BLaER1 treated with 17β-estradiol and CSF1 and Interleukin-3, amounts not matched to agents 10 nM and 100 nM (cell line): ENCODE measurements around the gene IFITM5.
A peak's percentile ranks its signal among the peaks of the same experiment; 100 is the strongest.

Experiments
- H3K27ac ChIP-seq, 11 experiments: shearing (Covaris generic); formaldehyde crosslinking; 2 replicates each; pipeline ENCODE4 v1.8.1; 2022
- H3K27me3 ChIP-seq, 11 experiments: shearing (Covaris generic); formaldehyde crosslinking; 2 replicates each; pipeline ENCODE4 v1.8.1; 2022
- H3K36me3 ChIP-seq, 11 experiments: shearing (Covaris generic); formaldehyde crosslinking; 2 replicates each; pipeline ENCODE4 v1.8.1; 2022
- H3K4me1 ChIP-seq, 10 experiments: shearing (Covaris generic); formaldehyde crosslinking; 2 replicates each; pipeline ENCODE4 v1.8.1; 2022
- H3K4me2 ChIP-seq, 11 experiments: shearing (Covaris generic); formaldehyde crosslinking; 2 replicates each; pipeline ENCODE4 v1.8.1; 2022
- H3K4me3 ChIP-seq, 10 experiments: shearing (Covaris generic); formaldehyde crosslinking; 2 replicates each; pipeline ENCODE4 v1.8.1; 2022
- H3K9ac ChIP-seq, 11 experiments: shearing (Covaris generic); formaldehyde crosslinking; 2 replicates each; pipeline ENCODE4 v1.8.1; 2022
- H3K9me3 ChIP-seq, 11 experiments: shearing (Covaris generic); formaldehyde crosslinking; replicated peaks in 1 of 11; 2 replicates each; pipeline ENCODE4 v1.8.1; 2022
- H4K20me1 ChIP-seq, 11 experiments: shearing (Covaris generic); formaldehyde crosslinking; 2 replicates each; pipeline ENCODE4 v1.8.1; 2022
- Cebpa-rat ChIP-seq, 11 experiments: shearing (Covaris generic); IDR thresholded peaks; 2 replicates each; pipeline ENCODE4 v1.8.1; 2022

The IFITM5 gene

GRCh38 chr11:285021-285893 is 14.1 kb downstream of the IFITM5 start:
- Histone ChIP-seq H3K4me3 (no peak overlapping the region), H3K27me3 (peaks cover 77 to 86% (median 85%) of the 10 kb centered on the region in 11 experiments), H3K27ac (no peak overlapping the region), H3K4me2 (no peak overlapping the region), H3K9me3 (peaks cover 0 to 8% (median 5%) of the 10 kb centered on the region in 11 experiments; a peak in 11 of 22 replicates), H3K4me1 (peaks cover 41 to 53% (median 50%) of the 10 kb centered on the region in 10 experiments), H3K9ac (peak overlapping the region in 1 of 11 experiments; percentile 15; a peak in 1 of 22 replicates), H4K20me1 (peaks cover 0 to 34% (median 11%) of the 10 kb centered on the region in 11 experiments; a peak in 11 of 22 replicates), H3K36me3 (no peaks in the 10 kb centered on the region)
- no peak for TF ChIP-seq Cebpa-rat (IDR thresholded peaks at IDR 0.05)

- Histone ChIP-seq H4K20me1 (peaks cover 0 to 37% (median 11%) of the 10 kb centered on the region in 11 experiments; a peak in 11 of 22 replicates), H3K4me3 (no peak overlapping the region), H3K4me1 (peaks cover 41 to 53% (median 50%) of the 10 kb centered on the region in 10 experiments), H3K36me3 (no peaks in the 10 kb centered on the region), H3K27ac (no peak overlapping the region), H3K4me2 (no peak overlapping the region), H3K9ac (no peak overlapping the region), H3K27me3 (peaks cover 86 to 95% (median 94%) of the 10 kb centered on the region in 11 experiments), H3K9me3 (peaks cover 0 to 17% (median 6%) of the 10 kb centered on the region in 11 experiments; a peak in 12 of 22 replicates)
- TF ChIP-seq Cebpa-rat (IDR thresholded peaks at IDR 0.05): no peak
These were observed 15.0 kb downstream of the IFITM5 start for GRCh38 chr11:284105-285020.

DNA sequence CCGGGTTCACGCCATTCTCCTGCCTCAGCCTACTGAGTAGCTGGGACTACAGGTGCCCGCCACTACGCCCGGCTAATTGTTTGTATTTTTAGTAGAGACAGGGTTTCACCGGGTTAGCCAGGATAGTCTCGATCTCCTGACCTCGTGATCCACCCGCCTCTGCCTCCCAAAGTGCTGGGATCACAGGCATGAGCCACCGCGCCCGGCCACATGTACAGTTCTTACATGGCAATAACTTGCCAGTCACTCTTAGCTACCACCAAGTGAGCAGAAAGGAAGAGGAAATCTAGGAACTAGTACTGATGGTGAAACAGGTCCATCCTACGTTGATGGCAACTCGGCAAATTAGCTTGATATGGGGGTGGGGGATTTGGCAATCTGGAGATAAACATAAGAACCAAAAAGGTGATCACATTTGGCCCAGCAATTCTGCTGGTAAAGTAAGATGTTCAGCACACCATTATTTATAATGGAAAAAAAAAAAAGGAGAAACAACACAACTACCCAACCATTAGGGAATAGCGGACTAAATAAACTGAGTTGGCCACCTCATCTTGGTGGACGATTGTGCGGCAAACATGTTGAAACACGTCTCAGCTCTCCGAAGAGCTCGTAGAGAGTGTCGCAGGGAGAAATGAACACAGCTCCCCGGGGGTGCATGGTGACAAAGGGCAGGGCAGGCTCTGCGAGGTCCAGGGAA is 15.8 kb downstream of the IFITM5 start:
- H4K20me1 ChIP-seq: peaks cover 0 to 37% (median 11%) of the 10 kb centered on the region in 11 experiments; a peak in 11 of 22 replicates

GRCh38 chr11:282630-283360 is 16.5 kb downstream of the IFITM5 start:
- Histone ChIP-seq H3K27ac (no peak overlapping the region), H3K4me2 (peak overlapping the region in 6 of 11 experiments; percentile 11 to 82 (median 38); a peak in 7 of 22 replicates), H3K4me1 (peaks cover 43 to 57% (median 49%) of the 10 kb centered on the region in 10 experiments), H3K4me3 (no peak overlapping the region), H4K20me1 (peaks cover 0 to 34% (median 7%) of the 10 kb centered on the region in 11 experiments; a peak in 11 of 22 replicates), H3K27me3 (peaks cover 91 to 100% (median 100%) of the 10 kb centered on the region in 11 experiments), H3K36me3 (no peaks in the 10 kb centered on the region), H3K9ac (0 out of 22 replicates have a peak overlapping the region, but pooled peaks of 1 of the 11 experiments have one; percentile 18), H3K9me3 (peaks cover 0 to 20% (median 6%) of the 10 kb centered on the region in 11 experiments; a peak in 12 of 22 replicates)
- no peak for TF ChIP-seq Cebpa-rat (IDR thresholded peaks at IDR 0.05)

More for the DNA sequence above, 15.8 kb downstream of the IFITM5 start:
- TF ChIP-seq Cebpa-rat (IDR thresholded peaks at IDR 0.05): no peak
- H3K4me3 ChIP-seq: no peak overlapping the region
- H3K9me3 ChIP-seq: peaks cover 0 to 20% (median 6%) of the 10 kb centered on the region in 11 experiments; a peak in 12 of 22 replicates
- no peak overlapping the region for H3K27ac ChIP-seq
- peaks cover 48 to 57% (median 52%) of the 10 kb centered on the region in 10 experiments for H3K4me1 ChIP-seq
- no peak overlapping the region for H3K4me2 ChIP-seq
- H3K27me3 ChIP-seq: peaks cover 94 to 100% (median 100%) of the 10 kb centered on the region in 11 experiments
- H3K36me3 ChIP-seq: no peaks in the 10 kb centered on the region
- H3K9ac ChIP-seq: no peak overlapping the region

DNA sequence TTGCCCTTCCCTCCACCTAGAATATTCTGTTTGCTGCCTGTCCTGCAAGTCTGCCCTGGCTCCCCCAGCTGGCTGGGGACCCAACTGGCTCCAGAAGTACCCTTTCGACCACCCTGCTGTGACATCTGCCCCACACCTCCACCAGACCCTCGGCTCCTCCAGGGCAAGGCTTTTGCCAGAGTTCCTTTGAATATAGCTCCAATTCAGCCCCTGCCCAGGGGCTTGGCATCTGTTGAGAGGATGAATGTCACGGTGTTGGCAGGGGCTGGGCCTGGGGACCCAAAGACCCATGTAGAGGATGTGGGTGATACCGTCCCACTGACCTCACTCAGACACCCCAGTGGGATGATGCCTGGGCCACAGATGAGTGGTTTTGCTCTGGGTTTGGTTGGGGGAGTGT is 17.2 kb downstream of the IFITM5 start:
- no peak for TF ChIP-seq Cebpa-rat (IDR thresholded peaks at IDR 0.05)
- Histone ChIP-seq H3K4me3 (no peak overlapping the region), H3K36me3 (no peaks in the 10 kb centered on the region), H3K4me1 (peaks cover 36 to 54% (median 43%) of the 10 kb centered on the region in 10 experiments), H3K27me3 (peaks cover 85 to 100% (median 98%) of the 10 kb centered on the region in 11 experiments), H3K27ac (no peak overlapping the region), H3K4me2 (peak overlapping the region in 8 of 11 experiments; percentile 7 to 84 (median 38); a peak in 10 of 22 replicates), H3K9ac (0 out of 22 replicates have a peak overlapping the region, but pooled peaks of 1 of the 11 experiments have one; percentile 18), H3K9me3 (peaks cover 0 to 20% (median 6%) of the 10 kb centered on the region in 11 experiments; a peak in 13 of 22 replicates), H4K20me1 (peaks cover 0 to 29% (median 7%) of the 10 kb centered on the region in 11 experiments; a peak in 11 of 22 replicates)

DNA sequence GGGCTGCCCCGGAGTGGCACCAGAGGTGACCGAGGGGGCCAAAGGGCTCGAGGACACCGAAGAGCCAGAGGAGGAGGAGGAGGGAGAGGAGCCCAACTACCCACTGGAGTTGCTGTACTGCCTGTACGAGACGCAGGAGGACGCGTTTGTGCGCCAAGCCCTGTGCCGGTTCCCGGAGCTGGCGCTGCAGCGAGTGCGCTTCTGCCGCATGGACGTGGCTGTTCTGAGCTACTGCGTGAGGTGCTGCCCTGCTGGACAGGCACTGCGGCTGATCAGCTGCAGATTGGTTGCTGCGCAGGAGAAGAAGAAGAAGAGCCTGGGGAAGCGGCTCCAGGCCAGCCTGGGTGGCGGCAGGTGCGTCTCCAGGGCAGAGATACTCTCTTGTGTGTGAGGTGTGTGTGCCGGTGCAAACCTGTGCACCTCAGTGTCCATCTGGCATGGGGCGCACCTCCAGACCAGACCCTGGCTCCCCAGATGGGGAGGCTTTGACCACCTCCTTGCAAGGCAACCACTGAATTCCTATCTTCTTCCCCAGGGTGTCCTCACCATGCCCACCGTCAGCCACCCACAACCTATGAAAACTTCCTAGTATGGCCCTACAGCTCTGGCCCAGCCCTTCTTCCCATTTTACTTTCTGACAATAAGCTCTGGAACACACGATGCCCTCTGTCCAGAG is 17.7 kb downstream of the IFITM5 start:
- Histone ChIP-seq H3K36me3 (no peaks in the 10 kb centered on the region), H3K27ac (no peak overlapping the region), H3K27me3 (peaks cover 81 to 100% (median 94%) of the 10 kb centered on the region in 11 experiments), H3K4me2 (peak overlapping the region; percentile 46 to 84 (median 64)), H3K9me3 (peaks cover 0 to 23% (median 10%) of the 10 kb centered on the region in 11 experiments; a peak in 15 of 22 replicates), H3K4me3 (peak overlapping the region in 2 of 10 experiments; percentile 35; a peak in 5 of 20 replicates), H3K4me1 (peaks cover 33 to 53% (median 38%) of the 10 kb centered on the region in 10 experiments), H3K9ac (no peak overlapping the region; a peak in 1 of 22 replicates), H4K20me1 (peaks cover 0 to 29% (median 7%) of the 10 kb centered on the region in 11 experiments; a peak in 11 of 22 replicates)
- TF ChIP-seq Cebpa-rat (IDR thresholded peaks at IDR 0.05): no peak
